GM12865 (cell line): Measurements from ENCODE around the gene WDFY3.

ENCODE experiments used
- DNase-seq: peaks from one replicate; pipeline ENCODE4 v3.0.0; 2010; ENCODE audit warnings: low read depth
- H3K4me3 ChIP-seq: 2 replicates; pipeline ENCODE4 v1.5.1; 2011; ENCODE audit warnings: mild to moderate bottlenecking, low read depth, low read length, control low read depth
- CTCF ChIP-seq: IDR thresholded peaks from 2 replicates; pipeline ENCODE4 v1.5.1; 2011; ENCODE audit warnings: low read length, control low read depth, low read depth, inconsistent platforms; ENCODE audit not compliant: insufficient read depth; ENCODE audit errors: missing control alignments

WDFY3 gene

GRCh38 chr4:84699001-84699671 is 267.4 kb downstream of the WDFY3 start:
- peak; percentile 18 for DNase-seq
- H3K4me3 ChIP-seq: no peak overlapping the region
- TF ChIP-seq CTCF: no peak

DNA sequence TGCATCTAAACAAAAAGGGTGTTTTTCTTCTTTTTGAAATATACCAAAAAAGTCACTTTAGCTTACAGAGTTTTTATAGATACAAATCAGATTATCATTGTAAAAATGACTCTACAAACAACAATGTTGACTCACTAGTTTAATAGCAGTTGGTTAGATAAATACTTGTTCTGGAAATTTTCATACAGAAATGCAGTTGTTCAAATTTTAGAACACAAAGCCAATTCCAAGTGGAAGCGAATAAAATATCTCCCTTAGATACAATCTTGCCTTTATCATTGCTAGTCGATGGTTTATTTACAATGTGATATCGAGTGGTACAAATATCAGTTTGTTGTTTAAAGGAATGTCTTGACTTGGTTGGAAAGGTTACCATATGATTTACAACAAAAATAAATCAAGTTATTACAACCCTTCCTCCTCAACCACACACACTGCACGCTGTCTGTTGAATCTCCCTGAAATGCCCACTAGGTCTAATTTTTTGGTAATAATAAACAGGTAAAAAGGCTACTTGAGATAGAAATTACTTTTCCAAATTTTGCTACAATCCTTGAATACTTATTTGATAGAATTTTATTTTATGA is 268.8 kb downstream of the WDFY3 start:
- no peak overlapping the region for H3K4me3 ChIP-seq
- TF ChIP-seq CTCF: no peak
- DNase-seq: no peak

- no peak for DNase-seq
- no peak overlapping the region for H3K4me3 ChIP-seq
- TF ChIP-seq CTCF: no peak
Measured at GRCh38 chr4:84697159-84697558, 269.3 kb downstream of the WDFY3 start.

- TF ChIP-seq CTCF: no peak
- H3K4me3 ChIP-seq: no peak overlapping the region
- DNase-seq: no peak
Measured at GRCh38 chr4:84691800-84692199, 274.7 kb downstream of the WDFY3 start.

DNA sequence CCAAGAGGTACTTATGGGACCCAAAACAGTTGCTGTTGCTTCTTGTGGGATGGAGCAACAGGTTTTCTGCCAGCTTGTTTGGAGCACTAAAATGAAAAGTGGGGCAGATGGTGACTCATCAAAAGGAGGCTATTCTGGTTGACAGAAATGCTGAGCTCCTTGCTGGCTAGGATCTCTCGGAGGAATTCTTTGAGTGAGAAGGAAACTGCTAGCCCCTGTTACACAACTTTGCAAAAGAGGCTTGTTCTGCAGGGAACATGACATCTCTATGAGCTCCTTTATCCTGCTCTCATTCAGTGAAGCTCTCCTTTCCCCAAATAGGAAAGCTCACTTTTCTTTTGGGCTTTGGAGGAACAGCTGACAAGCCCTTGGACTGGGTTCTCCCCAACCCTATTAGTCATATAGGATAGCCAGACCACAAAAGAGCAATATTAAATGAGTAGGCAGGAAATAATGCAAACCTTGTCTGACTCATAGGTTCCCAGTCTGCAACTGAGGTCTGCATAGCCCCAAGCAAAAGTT is 275.3 kb downstream of the WDFY3 start:
- DNase-seq: peak; percentile 29
- no peak overlapping the region for H3K4me3 ChIP-seq
- no peak for TF ChIP-seq CTCF

DNA sequence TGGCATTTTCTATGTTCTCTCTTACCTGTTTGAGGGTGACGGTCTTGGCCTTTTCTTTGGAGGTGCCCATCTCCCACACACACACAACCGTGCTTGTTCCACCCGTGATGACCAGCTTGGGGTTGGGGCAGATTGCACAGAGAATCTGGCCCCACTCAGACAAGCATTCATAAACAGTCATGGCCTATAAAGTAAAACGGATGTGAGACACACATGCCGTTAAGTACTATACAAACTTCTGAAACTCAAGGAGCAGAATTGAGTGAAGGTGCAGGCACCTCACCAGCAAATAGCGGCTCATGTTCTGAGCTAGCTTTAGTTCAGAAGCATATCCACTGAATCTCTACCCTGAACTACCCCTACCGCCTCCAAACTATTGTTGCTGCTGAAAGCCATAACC is 276.0 kb downstream of the WDFY3 start:
- DNase-seq: no peak
- H3K4me3 ChIP-seq: no peak overlapping the region
- TF ChIP-seq CTCF: no peak
